ENCODE measurements around the gene TMEM244.
"Not testable (repeated sequence)": the region's sequence is repeated elsewhere in the genome, so short reads cannot be mapped to it uniquely, and the experiment has no call there.

Gene TMEM244

DNA sequence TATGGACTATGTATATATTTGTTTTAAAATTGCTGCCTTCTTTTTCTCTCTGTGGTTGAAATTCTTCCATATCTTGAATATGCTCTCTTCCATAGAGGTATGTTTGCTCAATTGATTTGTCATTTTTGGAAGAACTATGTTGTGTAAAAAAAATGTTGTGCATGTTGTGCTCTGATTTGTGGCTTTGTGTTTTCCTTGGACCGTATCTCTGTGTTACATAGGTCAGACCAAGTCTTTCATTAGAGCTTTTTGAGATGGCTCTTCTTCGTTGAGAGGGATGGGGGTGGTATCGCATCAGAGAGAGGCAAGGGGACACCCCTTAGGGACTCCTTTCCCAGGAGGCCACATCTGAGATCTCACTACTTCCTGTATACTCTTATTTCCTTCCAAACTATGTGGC is 43.8 kb downstream of the TMEM244 start:
- DNase-seq (ENCODE audit: extremely low read depth in 1 of 2, low read depth in 1 of 2): no peak

GRCh38 chr6:129812145-129812777 is 48.9 kb downstream of the TMEM244 start:
- DNase-seq (ENCODE audit: extremely low read depth in 1 of 2, low read depth in 1 of 2): no peak

GRCh38 chr6:129807141-129807540 is 54.0 kb downstream of the TMEM244 start:
- DNase-seq (ENCODE audit: extremely low read depth in 1 of 2, low read depth in 1 of 2): not testable (repeated sequence)

- not testable (repeated sequence) for DNase-seq (ENCODE audit: extremely low read depth in 1 of 2, low read depth in 1 of 2)
These were observed 58.2 kb downstream of the TMEM244 start for GRCh38 chr6:129802920-129803319.

DNA sequence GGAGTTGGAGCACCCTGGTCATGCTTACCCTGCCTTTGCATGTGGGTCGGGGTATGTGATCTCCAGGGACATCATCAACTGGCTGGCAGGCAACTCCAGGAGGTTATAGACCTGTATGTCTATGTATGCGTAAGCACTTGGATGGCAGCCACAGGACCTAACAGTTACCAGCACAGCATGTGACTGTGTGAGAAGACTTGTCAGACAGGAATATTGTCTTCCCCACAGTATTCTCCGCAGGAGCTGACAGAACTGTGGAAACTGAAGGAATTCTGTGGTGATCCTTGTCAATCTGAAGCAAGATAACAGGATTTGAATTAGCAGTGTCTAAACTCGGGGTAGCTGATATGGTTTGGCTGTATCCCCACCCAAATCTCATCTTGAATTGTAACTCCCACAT is 59.2 kb downstream of the TMEM244 start:
- DNase-seq (ENCODE audit: extremely low read depth in 1 of 2, low read depth in 1 of 2): no peak

GRCh38 chr6:129795261-129795660 is 65.9 kb downstream of the TMEM244 start:
- DNase-seq (ENCODE audit: extremely low read depth in 1 of 2, low read depth in 1 of 2): no peak

- DNase-seq (ENCODE audit: extremely low read depth in 1 of 2, low read depth in 1 of 2): no peak
These were observed 67.7 kb downstream of the TMEM244 start for GRCh38 chr6:129793447-129793846.

- no peak for DNase-seq (ENCODE audit: extremely low read depth in 1 of 2, low read depth in 1 of 2)
These were observed 69.1 kb downstream of the TMEM244 start for GRCh38 chr6:129792049-129792448.

DNA sequence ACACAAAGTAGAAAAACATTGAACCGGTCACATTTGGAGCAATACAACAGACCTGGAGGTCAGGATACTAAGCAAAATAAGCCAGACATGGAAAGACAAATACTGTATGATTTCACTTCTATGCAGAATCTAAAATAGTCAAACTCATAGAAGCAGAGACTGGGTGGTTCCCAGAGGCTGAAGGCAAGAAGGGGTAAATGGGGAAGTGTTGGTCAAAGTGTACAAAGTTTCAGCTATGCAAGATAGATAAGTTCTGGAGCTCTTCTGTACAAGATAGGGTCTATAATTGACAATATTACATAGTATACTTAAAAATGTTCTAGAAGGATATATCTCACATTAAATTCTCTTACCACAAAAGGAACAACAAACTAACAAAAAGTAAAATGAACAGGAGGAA is 70.3 kb downstream of the TMEM244 start:
- no peak for DNase-seq (ENCODE audit: extremely low read depth in 1 of 2, low read depth in 1 of 2)

GRCh38 chr6:129789974-129790373 is 71.1 kb downstream of the TMEM244 start:
- DNase-seq (ENCODE audit: extremely low read depth in 1 of 2, low read depth in 1 of 2): no peak

DNA sequence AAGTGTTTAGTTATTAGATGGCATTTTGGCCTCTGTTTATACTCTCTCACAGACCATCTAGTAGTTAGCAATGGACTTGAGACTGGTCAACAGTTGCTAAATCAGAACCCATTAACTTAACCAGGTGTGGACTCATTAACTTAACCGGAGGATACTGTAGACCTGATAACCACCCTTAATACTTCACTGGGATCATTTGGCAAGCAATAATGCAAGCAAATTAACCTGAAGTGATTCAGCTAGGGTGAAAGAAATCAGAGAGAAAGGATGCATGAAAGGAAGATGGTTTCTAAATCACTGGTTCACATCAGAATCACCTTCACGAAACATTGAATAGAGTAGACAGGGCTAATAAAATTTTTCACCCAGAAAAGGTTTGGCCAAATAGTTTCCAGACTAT is 73.3 kb downstream of the TMEM244 start:
- no peak for DNase-seq (ENCODE audit: extremely low read depth in 1 of 2, low read depth in 1 of 2)

- no peak for DNase-seq (ENCODE audit: extremely low read depth in 1 of 2, low read depth in 1 of 2)
These were observed 74.6 kb downstream of the TMEM244 start for GRCh38 chr6:129786548-129786947.

GRCh38 chr6:129785756-129786135 is 75.4 kb downstream of the TMEM244 start:
- no peak for DNase-seq (ENCODE audit: extremely low read depth in 1 of 2, low read depth in 1 of 2)

GRCh38 chr6:129785047-129785755 is 75.9 kb downstream of the TMEM244 start:
- no peak for DNase-seq (ENCODE audit: extremely low read depth in 1 of 2, low read depth in 1 of 2)

Measured in activated CD8-positive, alpha-beta memory T cell treated with anti-CD3 and anti-CD28 coated beads for 1 hour (primary cell).